ENCODE results near the gene APOBEC4.

- no peak for TF ChIP-seq CTCF (conservative IDR thresholded peaks at IDR 0.05; ENCODE audit: low read depth, low read length)
- TF ChIP-seq POLR2A (IDR thresholded peaks at IDR 0.05; ENCODE audit: low read depth, low read length): no peak
- no peak for TF ChIP-seq SMC3 (IDR thresholded peaks at IDR 0.05; ENCODE audit: low read depth, low read length)
- TF ChIP-seq RCOR1 (IDR thresholded peaks at IDR 0.05; ENCODE audit: insufficient replicate concordance, low read length): no peak
- no peak for TF ChIP-seq CEBPB (IDR thresholded peaks at IDR 0.05; ENCODE audit: low read depth, low read length)
- TF ChIP-seq MXI1 (IDR thresholded peaks at IDR 0.05; ENCODE audit: borderline replicate concordance, low read depth, low read length): no peak
- TF ChIP-seq RAD21 (IDR thresholded peaks at IDR 0.05; ENCODE audit: low read length): no peak
- TF ChIP-seq CHD1 (IDR thresholded peaks at IDR 0.05; ENCODE audit: low read depth, low read length): no peak
- TF ChIP-seq BHLHE40 (IDR thresholded peaks at IDR 0.05; ENCODE audit: low read depth, low read length): no peak
- no peak for TF ChIP-seq MAFK (IDR thresholded peaks at IDR 0.05; ENCODE audit: low read depth, low read length)
- no peak for TF ChIP-seq RFX5 (IDR thresholded peaks at IDR 0.05; ENCODE audit: low read depth, low read length)
- no peak for TF ChIP-seq MAZ (IDR thresholded peaks at IDR 0.05; ENCODE audit: borderline replicate concordance, low read depth, low read length)
These were observed 50.6 kb downstream of the APOBEC4 start for GRCh38 chr1:183602510-183602909.
